ENCODE data around the gene SIRPA. TPM values are rescaled to one million over a fixed set of nuclear protein-coding genes. Genes with fewer than 3 reads are reported as not detected.

The SIRPA gene
- total and polyA plus RNA-seq, 2 of the 8 experiments (the other 6 are each of a cell fraction or from before 2014, with no cell fraction given) = 3.9 to 4.3 TPM

DNA sequence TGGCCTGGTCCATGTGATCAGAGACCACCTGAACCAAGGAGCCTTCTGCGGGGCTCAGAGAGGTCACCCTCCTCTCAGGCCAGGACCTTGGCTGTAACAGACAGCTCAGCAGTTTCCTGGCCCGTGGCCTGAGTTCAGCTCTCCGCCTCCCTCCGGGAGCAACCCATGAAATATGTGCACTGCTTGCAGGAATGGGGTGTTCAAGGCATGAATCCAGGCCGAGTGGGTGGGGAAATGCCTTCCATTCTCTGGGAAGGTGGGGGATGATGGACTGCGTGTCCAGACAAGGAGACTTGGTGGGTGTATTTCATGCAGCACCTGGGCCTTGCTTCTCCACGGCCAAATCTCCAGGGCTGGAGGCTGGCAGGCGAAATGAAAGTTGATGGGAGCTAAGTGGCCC is 46.0 kb downstream of the SIRPA start:
- H3K4ac ChIP-seq (replicated peaks; ENCODE audit: insufficient read length, low read depth, low read length) = no peak overlapping the region
- ChIA-PET CTCF (ENCODE audit: partially characterized antibody) (no interaction called here), POLR2A (ENCODE audit: partially characterized antibody) (no interaction called here)
- H2BK15ac ChIP-seq (ENCODE audit: low read length) = no peak overlapping the region
- WGBS, 2 experiments (ENCODE audit: extremely low coverage in 1 of 2, insufficient coverage in 1 of 2, insufficient read length in 1 of 2, insufficient replicate concordance in 2 of 2, low coverage in 1 of 2, low lambda C conversion rate in 2 of 2, missing lambda C conversion rate in 1 of 2) = 83% methylated on average over 7 of the region's 8 CpGs; no CpG with 5 or more reads in 1 of the 2 experiments
- no peak overlapping the region for H2BK5ac ChIP-seq (ENCODE audit: low read depth, low read length)
- H3K27me3 ChIP-seq (replicated peaks in 1 of 4; ENCODE audit: control insufficient read depth in 3 of 4, extremely low read depth in 1 of 4, insufficient read depth in 3 of 4, low read length in 3 of 4) = peaks cover 0 to 18% (median 8%) of the 10 kb centered on the region in 4 experiments; a peak in 6 of 7 replicates
- no peak overlapping the region for H3K14ac ChIP-seq (ENCODE audit: insufficient read length)
- no peak overlapping the region for H2AK5ac ChIP-seq (ENCODE audit: low read depth, low read length)
- peaks cover 0 to 7% (median 3%) of the 10 kb centered on the region in 4 experiments; a peak in 6 of 7 replicates for H3K4me1 ChIP-seq (replicated peaks in 1 of 4; ENCODE audit: control insufficient read depth in 3 of 4, insufficient read depth in 4 of 4, low read length in 3 of 4)
- no peak overlapping the region for H3K56ac ChIP-seq (replicated peaks; ENCODE audit: insufficient read length, low read depth, low read length)
- H3K23ac ChIP-seq (ENCODE audit: insufficient read length) = no peak overlapping the region
- no peaks in the 10 kb centered on the region for H3K36me3 ChIP-seq (ENCODE audit: control insufficient read depth in 2 of 4, insufficient read depth in 4 of 4, low read length in 3 of 4)
- H2AFZ ChIP-seq (ENCODE audit: low read length) = no peak overlapping the region
- no peaks in the 10 kb centered on the region for H3K79me2 ChIP-seq (ENCODE audit: control insufficient read depth in 1 of 2, insufficient read depth in 2 of 2, low read length in 2 of 2)
- H4K8ac ChIP-seq (ENCODE audit: extremely low read depth, insufficient read depth, low read length) = no peak overlapping the region; the same call in 1 of the 2 replicates
- no peaks in the 10 kb centered on the region for H4K20me1 ChIP-seq (replicated peaks in 1 of 2; ENCODE audit: control insufficient read depth in 1 of 2, insufficient read depth in 2 of 2, low read length in 2 of 2)
- TF ChIP-seq CREB1 (IDR thresholded peaks at IDR 0.05) = no peak
- TF ChIP-seq, protein P1, sequence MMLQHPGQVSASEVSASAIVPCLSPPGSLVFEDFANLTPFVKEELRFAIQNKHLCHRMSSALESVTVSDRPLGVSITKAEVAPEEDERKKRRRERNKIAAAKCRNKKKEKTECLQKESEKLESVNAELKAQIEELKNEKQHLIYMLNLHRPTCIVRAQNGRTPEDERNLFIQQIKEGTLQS (IDR thresholded peaks at IDR 0.05; ENCODE audit: insufficient read depth, low read depth, low read length) = no peak
- TF ChIP-seq RXRA (IDR thresholded peaks at IDR 0.05; ENCODE audit: insufficient read depth, low read depth, low read length) = no peak
- TF ChIP-seq YY1 (IDR thresholded peaks at IDR 0.05; ENCODE audit: low read depth, low read length) = no peak
- no peak for TF ChIP-seq TAF1 (IDR thresholded peaks at IDR 0.05; ENCODE audit: low read depth, low read length)
- no peak for TF ChIP-seq SP4 (IDR thresholded peaks at IDR 0.05; ENCODE audit: low read length)
- TF ChIP-seq TEAD4 (IDR thresholded peaks at IDR 0.05; ENCODE audit: low read depth, low read length) = no peak
- no peak for TF ChIP-seq RAD21 (IDR thresholded peaks at IDR 0.05 in 1 of 2, conservative IDR thresholded peaks at IDR 0.05 in 1 of 2; ENCODE audit: low read depth in 2 of 2, low read length in 2 of 2)
- no peak for TF ChIP-seq POLR2AphosphoS5 (IDR thresholded peaks at IDR 0.05; ENCODE audit: low read depth, low read length)
- no peak for TF ChIP-seq BCL11A (IDR thresholded peaks at IDR 0.05; ENCODE audit: low read depth in 2 of 2, low read length in 2 of 2)
- no peak for TF ChIP-seq RFX5 (IDR thresholded peaks at IDR 0.05; ENCODE audit: borderline replicate concordance, low read depth, low read length)
- TF ChIP-seq HDAC6 (IDR thresholded peaks at IDR 0.05; ENCODE audit: low read depth, low read length) = no peak
- TF ChIP-seq HDAC2 (IDR thresholded peaks at IDR 0.05; ENCODE audit: borderline replicate concordance in 1 of 2, low read depth in 2 of 2, low read length in 2 of 2) = no peak
- no peak for TF ChIP-seq JUN (IDR thresholded peaks at IDR 0.05; ENCODE audit: low read depth, low read length)
- no peaks in the 10 kb centered on the region for H3K9me3 ChIP-seq (ENCODE audit: insufficient read depth in 2 of 2, low read depth in 1 of 2, low read length in 1 of 2)
- H2BK20ac ChIP-seq (ENCODE audit: low read length) = no peak overlapping the region
- H3K9ac ChIP-seq (replicated peaks in 1 of 4; ENCODE audit: extremely low read depth in 1 of 4, low read depth in 3 of 4, low read length in 3 of 4) = no peak overlapping the region
- H3K23me2 ChIP-seq (ENCODE audit: low read depth, low read length) = no peaks in the 10 kb centered on the region
- H3K79me1 ChIP-seq (ENCODE audit: low read depth, low read length) = no peaks in the 10 kb centered on the region
- no peak overlapping the region for H2BK12ac ChIP-seq (ENCODE audit: low read depth, low read length)
- H2BK120ac ChIP-seq (replicated peaks; ENCODE audit: low read depth, low read length) = no peak overlapping the region
- H4K5ac ChIP-seq (ENCODE audit: insufficient read length, low read depth, low read length) = no peak overlapping the region
- no peak for DNase-seq (ENCODE audit: low read depth in 1 of 2, low spot score in 2 of 2)
- H3K4me2 ChIP-seq (ENCODE audit: insufficient read depth in 1 of 2, low read depth in 2 of 2, low read length in 2 of 2) = no peak overlapping the region
- no peak overlapping the region for H3K4me3 ChIP-seq (ENCODE audit: extremely low read depth in 1 of 4, insufficient read depth in 2 of 4, low read depth in 3 of 4, low read length in 4 of 4)
- no peak overlapping the region for H3K27ac ChIP-seq (ENCODE audit: low read depth, low read length)
- H4K91ac ChIP-seq (replicated peaks; ENCODE audit: insufficient read length, low read length) = no peak overlapping the region
- no peak for FAIRE-seq
- H3K18ac ChIP-seq (ENCODE audit: extremely low read depth, low read length) = no peak overlapping the region
